GM18873 (cell line): ENCODE measurements around the gene EVPLL.
"Not testable (repeated sequence)": the region's sequence is repeated elsewhere in the genome, so short reads cannot be mapped to it uniquely, and the experiment has no call there.

ENCODE experiments used
- ATAC-seq: cut with Tn5 transposase; IDR thresholded peaks from one replicate; pipeline ENCODE4 v1.9.1; 2021; ENCODE audit warnings: mild to moderate bottlenecking, moderate library complexity, moderate number of reproducible peaks; ENCODE audit not compliant: unreplicated experiment, low FRiP score

EVPLL gene

DNA sequence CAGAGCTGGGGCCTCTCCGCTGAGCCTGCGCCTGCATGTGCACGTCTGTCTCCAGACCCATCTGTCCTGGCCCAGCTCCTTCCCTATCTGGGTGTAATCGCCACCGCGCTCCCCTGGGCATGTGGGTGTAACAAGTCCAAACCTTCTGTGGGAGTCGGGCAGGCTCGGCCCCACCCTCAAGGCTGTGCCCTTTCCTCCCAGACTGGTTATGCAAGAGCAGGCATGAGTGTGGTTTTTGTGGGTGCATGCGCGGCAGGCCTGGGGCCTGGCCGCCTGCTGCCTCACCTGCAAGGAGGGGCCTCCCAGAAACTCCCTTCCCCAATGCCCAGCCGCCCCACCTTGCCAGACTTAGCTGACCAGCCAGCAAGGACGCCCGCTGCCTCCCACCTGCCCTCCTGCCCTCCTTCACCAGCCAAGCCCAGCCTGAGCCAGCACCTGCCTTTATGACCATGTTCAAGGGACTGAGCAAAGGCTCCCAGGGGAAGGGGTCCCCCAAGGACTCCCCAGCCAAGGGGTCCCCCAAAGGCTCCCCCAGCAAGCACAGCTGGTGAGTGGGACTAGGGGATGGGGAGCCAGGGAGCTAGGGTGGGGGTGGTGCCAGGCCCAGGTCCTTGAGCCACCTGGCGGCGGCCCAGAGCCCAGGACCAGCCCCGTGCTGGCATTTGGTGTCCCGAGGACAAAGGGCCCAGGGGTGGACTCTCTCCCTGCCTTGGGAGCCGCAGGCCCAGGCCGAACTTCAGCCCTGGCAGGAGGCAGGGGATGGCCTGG lies at the start of gene EVPLL:
Gene EVPLL (plus strand): TSS at position 342 of the 768 bp plus-strand sequence. CDS start 3,160 bp downstream, outside the sequence.
- no peak for ATAC-seq

DNA sequence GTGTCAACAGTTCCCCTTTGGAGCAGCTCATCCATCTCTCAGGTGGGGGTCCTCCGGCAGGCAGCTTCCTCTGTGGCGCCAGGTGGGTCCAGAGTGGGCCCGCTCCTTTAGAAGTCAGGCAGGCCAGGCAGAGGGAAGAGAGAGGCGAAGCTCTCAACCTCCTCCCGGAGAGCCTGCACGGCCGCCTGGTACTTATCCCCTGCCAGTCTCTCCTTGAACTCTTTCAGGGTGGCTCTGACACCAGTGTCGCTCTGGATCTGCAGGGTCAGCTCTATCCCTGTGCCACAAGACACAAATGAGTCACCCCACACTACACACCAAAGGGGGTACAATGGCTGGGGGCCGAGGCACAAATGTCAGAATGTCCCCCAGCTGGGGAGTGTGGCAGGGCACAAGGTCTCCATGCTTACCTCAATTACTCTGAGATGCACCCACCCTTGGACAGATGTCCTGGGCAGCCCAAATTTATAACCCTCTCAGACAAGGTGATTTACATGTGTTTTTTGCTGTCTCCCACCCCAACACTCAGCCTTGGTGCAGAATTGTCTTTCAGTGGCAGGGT lies 48.9 kb upstream of the EVPLL start:
- no peak for ATAC-seq

DNA sequence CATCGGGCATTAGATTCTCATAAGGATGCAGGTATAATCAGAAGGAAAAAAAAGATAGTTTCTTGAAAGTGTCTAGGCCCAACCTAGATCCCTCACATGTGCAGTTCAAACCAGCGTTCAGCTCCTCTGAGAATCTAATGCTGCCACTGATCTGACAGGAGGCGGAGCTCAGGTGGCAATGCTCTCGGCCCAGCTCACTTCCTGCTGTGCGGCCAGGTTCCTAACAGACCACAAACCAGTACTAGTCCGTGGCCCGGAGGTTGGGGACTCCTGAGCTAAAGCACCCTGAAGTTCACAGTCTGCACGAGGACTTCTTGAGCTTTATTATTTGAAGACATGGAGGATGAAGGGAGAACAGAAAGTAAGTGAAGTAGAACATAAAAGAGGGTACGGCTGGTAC lies 45.7 kb upstream of the EVPLL start:
- no peak for ATAC-seq

DNA sequence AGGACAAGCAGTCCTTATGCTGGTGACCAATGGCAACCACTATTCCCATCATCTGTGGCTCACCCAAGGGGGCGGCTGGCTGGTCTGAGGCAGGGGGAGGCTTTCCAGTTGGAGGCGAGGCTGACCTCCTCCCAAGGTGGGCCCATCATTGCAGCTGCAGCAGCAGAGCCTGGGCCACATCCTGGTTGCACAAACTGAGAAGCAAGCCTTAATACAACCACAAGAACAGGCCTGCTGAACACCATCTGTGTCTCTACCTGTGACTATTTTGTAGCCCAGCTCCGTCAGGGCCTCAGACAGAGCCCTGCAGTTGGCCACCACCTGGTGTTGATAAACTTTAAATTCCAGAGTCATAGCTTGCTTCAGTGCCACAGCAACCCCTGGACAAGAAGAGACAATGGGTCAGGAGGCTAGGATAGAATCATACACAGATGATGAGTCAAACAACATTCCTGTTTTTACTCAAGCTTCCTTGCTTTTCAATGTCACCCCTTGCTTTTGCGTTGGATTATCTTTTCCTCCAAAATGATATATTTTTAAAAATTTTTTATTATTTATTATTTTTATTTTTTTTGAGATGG lies 44.6 kb upstream of the EVPLL start:
- ATAC-seq = no peak

DNA sequence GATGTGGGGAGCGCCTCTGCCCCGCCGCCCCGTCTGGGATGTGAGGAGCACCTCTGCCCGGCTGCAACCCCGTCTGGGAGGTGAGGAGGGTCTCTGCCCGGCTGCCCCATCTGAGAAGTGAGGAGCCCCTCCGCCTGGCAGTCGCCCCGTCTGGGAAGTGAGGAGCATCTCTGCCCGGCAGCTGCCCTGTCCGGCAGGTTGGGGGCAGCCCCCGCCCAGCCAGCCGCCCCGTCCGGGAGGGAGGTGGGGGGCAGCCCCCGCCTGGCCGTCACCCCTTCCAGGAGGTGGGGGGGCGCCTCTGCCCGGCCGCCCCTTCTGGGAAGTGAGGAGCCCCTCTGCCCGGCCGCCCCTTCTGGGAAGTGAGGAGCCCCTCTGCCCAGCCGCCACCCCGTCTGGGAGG lies 39.4 kb upstream of the EVPLL start:
- ATAC-seq = not testable (repeated sequence)

DNA sequence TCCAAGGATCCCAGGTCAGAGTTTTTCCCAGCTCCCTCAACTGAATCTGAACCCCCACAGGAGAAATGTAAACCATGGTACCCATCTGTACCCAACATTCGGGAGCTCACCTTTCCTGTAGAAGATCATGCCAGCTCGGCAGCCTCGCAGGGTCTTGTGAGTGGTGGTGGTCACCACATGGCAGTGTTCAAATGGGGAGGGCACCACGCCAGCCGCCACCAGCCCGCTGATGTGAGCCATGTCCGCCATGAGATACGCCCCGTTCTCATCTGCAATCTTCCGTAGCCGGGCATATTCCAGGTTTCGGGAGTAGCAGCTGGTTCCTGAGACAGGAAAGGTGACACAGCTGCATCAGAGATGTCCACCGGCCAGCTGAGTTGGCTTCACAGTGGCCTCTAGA lies 37.6 kb upstream of the EVPLL start:
- no peak for ATAC-seq

DNA sequence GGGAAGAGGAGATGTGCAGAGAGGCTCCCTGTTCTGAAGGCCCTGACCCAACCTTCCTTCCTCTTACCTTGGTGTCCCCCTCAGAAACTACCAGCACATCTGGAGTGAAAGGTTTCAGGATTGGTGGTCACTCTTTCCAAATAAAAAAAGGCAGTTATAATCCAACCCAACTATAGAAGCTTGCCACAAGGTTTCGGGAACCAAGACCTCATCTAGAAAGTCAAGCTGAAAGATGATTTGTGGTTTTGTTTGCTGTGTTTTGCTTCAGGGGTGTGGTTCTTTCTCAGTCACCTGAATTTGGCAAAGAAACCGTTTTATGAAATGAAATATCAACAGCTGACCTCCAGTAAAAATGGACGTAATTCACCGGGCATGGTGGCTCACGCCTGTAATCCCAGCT lies 33.6 kb upstream of the EVPLL start:
- ATAC-seq = no peak

DNA sequence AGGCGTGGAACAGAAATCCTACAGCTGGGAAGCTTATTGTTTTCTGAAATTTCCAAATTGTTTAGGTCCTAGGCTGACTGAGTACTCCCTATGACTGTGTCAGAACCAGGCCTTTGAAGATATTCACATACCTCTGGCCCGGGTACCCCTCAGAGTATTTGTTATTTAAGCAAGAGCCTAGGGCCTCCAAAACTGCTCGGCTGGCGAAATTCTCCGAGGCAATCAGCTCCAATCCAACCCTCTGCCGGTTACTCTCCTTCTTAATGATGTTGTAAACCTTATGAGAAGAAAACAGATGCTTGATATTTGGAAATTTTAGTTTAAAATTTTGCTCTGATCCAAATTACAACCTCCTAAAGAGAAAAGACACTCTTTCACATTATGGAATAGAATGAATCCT lies 24.0 kb upstream of the EVPLL start:
- ATAC-seq = no peak

DNA sequence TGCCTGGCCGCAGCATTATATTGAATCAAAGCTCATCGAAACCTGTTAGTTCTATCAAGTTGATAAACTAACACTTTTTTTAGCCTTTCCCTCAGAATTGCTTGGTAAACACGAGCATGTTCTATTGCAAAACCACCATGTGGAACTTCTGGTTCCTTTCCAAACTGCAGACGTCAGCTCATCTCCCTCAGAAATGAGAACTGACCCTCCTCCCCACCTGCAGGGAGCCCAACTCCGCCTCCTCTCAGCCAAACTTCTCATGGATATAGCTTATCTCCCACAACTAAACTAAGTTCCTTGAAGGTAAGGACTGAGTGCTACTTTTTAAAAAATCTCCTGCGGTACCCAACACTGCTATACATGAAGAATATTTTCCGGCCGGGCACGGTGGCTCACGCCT lies 21.0 kb upstream of the EVPLL start:
- no peak for ATAC-seq

DNA sequence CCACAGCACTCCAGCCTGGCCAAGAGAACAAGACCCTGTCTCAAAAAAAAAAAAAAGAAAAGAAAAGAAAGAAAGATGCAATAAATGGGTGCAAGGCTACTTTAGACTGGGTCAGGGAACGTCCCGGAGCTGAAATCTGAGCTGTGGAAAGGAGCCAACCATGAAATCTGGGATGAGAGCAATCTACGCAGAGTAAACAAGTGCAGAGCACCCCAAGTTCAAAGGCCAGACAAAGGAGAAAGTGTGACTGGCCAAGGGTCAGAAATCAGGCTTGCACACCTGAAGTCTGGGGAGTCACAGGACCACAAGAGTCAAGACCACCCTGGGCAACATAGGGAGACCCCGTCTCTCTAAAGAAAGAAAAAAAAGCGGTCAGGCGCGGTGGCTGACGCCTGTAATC lies 17.1 kb upstream of the EVPLL start:
- no peak for ATAC-seq

DNA sequence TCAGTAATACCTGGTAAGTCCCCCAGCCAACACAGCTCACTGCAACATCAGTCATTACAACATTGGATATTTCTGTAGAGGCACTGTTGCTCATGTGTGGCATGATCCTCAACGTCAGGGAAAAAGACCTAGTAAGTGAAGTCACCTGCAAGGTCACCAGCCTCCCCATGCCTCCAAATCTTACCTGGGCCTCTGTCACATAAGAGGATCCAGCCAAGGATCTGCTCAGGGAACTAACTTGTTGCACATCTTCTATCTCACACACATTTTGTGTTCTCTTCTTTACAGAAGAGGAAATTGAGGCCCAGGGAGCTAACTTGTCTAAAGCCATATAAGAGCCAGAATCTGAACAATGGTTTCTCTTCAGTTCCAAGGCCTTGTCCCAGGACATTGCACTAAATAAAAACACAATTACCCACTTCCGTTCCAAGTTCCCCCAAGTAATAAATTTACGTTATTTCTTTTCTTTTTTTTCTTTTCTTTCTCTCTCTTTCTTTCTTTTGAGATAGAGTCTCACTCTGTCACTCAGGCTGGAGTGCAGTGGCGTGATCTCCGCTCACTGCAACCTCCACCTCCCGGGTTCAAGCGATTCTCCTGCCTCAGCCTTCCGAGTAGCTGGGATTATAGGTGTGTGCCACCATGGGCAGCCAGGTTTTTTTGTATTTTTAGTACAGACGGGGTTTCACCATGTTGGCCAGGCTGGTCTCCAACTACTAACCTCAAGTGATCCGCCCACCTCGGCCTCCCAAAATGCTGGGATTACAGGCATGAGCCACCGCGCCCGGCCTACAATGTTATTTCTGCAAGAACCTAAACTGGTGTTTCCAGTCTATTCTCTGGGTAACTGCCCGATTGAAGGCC lies 15.5 kb upstream of the EVPLL start:
- no peak for ATAC-seq

DNA sequence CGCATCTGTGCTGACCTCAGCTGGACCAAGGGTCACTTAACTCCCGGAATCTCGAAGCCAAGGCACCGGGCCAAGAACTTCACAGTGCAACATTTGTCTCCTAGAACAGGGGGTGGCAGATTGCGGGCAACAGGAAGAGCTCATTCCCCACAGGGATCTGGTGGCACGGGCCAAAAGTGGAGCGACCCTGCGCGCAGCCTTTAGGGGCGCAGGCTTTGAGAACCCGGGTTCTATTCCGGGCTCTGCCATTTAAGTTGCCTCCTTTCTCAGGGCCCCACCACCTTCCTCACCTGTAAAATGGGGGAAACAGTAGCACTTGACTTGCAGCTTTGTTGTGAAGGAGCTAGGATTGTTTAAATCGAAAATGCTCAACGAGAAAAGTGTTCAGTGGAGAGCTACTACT lies 14.9 kb upstream of the EVPLL start:
- no peak for ATAC-seq

DNA sequence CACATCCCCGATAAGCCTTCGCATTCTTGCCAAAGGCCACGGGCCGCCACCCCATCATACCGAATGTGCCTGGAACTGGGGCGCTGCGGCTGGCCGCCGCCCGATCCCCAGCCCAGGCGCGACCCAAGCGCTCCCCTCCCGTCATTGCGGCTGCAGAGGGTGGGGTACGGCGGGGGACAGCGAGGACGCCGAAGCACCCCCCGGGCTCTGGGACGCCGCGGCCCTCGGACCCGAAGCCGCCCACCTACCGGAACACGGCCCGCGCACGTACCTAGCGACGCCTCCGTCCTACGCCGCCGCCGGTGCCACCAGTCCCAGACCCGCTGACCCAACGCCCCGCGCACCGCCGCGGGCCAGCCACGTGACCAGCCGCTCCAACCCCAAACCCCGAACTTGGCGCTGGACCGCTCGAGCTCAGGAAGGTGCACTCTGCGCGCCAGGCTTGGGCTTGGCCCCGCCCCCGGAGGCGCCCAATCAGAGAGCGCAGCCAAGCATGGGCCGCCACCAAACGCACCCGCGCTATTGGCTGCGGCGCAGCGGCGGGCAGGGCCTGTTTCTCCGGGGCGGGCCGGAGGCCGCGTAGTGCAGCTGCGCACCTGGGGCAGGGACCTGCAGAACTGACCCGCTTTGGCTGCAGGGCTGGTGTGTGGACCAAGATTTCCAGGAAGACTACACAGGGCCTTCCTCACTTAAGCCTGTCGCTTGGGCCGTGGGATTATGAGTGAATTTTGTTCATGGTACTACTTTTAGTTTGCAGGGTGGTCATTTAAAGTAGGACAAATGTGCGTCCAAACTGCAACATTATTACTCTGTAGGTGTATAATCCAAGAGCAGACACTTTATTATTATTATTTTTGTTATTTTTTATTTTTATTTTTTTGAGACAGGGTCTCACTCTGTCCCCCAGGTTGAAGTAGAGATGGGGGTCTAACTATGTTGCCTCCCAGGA lies 14.2 kb upstream of the EVPLL start, which contains the start of gene SHMT1:
Gene SHMT1 (minus strand): TSS at position 450 of the 949 bp plus-strand sequence. CDS start 7,569 bp downstream, outside the sequence.
- peak; percentile 95 for ATAC-seq

DNA sequence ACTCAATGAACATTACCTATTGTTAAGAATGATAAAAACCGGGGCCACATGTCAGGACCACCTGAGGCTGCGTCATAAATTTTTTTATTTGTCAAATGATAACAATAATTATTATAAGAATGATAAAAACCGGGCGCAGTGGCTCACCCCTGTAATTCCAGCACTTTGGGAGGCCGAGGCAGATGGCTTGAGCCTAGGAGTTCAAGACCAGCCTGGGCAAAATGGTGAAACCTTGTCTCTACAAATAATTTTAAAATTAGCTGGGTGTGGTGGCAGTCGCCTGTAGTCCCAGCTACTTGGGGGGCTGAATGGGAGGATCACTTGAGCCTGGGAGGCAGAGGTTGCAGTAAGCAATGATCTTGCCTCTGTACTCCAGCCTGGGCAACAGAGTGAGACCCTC lies 13.4 kb upstream of the EVPLL start:
- no peak for ATAC-seq

DNA sequence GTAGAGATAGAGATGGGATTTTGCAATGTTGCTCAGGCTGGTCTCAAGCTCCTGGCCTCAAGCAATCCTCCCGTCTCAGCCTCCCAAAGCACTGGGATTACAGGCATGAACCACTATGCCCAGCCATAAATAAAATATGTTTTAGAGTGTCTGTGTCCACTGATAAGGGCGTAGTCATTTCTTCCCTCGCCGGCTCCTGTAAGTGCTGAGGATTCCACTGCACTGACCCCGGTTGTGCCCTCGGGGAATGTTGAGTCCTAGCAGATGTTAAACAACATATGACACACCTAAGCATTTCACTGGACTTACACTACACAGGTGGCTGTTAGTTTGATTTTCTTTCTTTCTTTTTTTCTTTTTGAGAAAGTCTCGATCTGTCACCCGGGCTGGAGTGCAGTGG lies 8.6 kb upstream of the EVPLL start:
- ATAC-seq = no peak

DNA sequence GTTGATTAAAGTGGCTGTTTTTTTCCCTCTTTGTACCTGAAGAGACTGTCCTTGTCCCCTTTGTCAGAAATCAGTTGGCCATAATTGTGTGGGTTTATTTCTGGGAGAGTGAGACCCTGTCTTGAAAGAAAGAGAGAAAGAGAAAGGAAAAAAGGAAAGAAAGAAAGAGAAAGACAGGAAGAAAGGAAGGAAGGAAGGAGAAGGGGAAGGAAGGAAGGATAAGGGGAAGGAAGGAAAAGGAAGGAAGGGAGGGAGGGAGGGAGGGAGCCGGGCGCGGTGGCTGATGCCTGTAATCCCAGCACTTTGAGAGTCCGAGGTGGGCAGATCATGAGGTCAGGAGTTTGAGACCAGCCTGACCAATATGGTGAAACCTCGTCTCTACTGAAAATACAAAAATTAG lies 6.8 kb upstream of the EVPLL start:
- no peak for ATAC-seq

DNA sequence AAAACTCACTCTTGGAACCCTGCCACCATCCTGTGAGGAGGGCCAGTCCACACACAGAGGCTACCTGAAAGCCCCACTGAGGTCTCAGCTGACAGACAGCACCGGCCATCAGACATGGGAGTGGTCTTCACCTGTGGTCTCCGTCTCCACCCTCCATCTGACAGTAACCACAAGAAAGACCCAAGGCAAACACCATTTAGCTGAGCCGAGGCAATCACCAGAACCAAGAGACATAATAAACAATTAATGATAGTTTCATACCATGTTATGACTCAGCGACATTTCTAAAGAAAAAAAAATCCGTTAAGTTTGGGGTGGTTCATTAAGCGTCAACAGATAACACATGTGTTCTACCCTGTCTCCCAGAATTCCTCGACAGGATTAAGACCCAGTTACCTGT lies 6.1 kb upstream of the EVPLL start:
- ATAC-seq = no peak

DNA sequence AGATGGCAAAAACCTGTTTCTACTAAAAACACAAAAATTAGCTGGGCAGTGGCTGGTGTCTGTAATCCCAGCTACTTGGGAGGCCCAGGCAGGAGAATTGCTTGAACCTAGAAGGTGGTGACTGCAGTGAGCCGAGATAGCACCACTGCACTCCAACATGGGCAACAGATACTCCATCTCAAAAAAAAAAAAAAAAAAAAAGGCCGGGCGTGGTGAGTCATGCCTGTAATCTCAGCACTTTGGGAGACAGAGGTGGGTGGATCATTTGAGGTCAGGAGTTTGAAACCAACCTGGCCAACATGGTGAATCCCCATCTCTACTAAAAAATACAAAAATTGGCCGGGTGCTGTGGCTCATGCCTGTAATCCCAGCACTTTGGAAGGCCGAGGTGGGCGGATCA lies 4.4 kb upstream of the EVPLL start:
- ATAC-seq = not testable (repeated sequence)

DNA sequence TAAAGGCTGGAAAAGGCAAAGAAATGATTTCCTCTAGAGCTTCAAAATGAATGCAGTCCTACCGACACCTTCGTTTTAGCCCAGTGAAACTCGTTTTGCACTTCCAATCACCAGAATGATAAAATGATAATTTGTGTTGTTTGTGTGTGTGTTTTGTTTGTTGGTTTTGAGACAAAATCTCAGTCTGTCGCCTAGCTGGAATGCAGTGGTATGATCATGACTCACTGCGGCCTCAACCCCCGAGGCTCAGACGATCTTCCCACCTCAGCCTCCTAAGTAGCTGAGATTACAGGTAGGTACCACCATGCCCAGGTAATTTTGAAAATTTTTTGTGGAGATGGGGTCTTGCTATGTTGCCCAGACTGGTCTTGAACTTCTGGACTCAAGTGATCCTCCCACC lies 3.4 kb upstream of the EVPLL start:
- ATAC-seq = no peak

DNA sequence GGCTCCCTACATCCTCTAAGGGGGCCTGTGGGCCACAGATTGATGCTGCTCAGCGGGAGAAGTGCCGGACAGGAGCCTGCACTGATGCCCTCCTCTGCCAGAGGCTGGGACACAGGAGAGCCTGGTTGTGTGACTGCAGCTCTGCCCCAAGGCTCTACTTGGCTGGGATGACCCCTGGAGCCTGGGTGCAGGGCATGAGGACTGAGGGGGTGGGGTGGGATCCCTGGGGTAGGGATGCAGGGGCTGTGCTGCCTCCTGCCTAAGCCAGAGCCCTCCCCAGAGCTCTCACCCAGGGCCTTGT lies 577 bp downstream of the EVPLL start:
- ATAC-seq = no peak
